GM12891 (cell line): Measurements from ENCODE around the gene ZNF490.

Experiments used
- PAX5 ChIP-seq: IDR thresholded peaks from 2 replicates; pipeline ENCODE4 v1.6.1; 2011; ENCODE audit warnings: low read length, moderate library complexity, mild to moderate bottlenecking; ENCODE audit not compliant: insufficient read depth, severe bottlenecking
- POLR2A ChIP-seq: IDR thresholded peaks from 2 replicates; pipeline ENCODE4 v1.6.1; 2011; ENCODE audit warnings: low read depth, low read length, control low read depth
- POLR2AphosphoS5 ChIP-seq: IDR thresholded peaks from 2 replicates; pipeline ENCODE4 v1.6.1; 2011; ENCODE audit warnings: low read depth, low read length, control low read depth
- POU2F2 ChIP-seq: IDR thresholded peaks from 2 replicates; pipeline ENCODE4 v1.6.1; 2011; ENCODE audit warnings: low read depth, mild to moderate bottlenecking, control low read depth, low read length, moderate library complexity
- SPI1 ChIP-seq: IDR thresholded peaks from 2 replicates; pipeline ENCODE4 v1.6.1; 2011; ENCODE audit warnings: low read depth, low read length, control low read depth
- TAF1 ChIP-seq: IDR thresholded peaks from 2 replicates; pipeline ENCODE4 v1.6.1; 2011; ENCODE audit warnings: low read depth, low read length, control low read depth

- TF ChIP-seq POLR2A: no peak
- TF ChIP-seq POLR2AphosphoS5: no peak
- no peak for TF ChIP-seq TAF1
- TF ChIP-seq SPI1: no peak
- TF ChIP-seq POU2F2: no peak
- no peak for TF ChIP-seq PAX5
These were observed 18.6 kb upstream of the ZNF490 start for GRCh38 chr19:12629215-12629614.
